Measurements from ENCODE around the gene IRS1.
"Not testable (repeated sequence)": the region's sequence is repeated elsewhere in the genome, so short reads cannot be mapped to it uniquely, and the experiment has no call there.

Gene IRS1

DNA sequence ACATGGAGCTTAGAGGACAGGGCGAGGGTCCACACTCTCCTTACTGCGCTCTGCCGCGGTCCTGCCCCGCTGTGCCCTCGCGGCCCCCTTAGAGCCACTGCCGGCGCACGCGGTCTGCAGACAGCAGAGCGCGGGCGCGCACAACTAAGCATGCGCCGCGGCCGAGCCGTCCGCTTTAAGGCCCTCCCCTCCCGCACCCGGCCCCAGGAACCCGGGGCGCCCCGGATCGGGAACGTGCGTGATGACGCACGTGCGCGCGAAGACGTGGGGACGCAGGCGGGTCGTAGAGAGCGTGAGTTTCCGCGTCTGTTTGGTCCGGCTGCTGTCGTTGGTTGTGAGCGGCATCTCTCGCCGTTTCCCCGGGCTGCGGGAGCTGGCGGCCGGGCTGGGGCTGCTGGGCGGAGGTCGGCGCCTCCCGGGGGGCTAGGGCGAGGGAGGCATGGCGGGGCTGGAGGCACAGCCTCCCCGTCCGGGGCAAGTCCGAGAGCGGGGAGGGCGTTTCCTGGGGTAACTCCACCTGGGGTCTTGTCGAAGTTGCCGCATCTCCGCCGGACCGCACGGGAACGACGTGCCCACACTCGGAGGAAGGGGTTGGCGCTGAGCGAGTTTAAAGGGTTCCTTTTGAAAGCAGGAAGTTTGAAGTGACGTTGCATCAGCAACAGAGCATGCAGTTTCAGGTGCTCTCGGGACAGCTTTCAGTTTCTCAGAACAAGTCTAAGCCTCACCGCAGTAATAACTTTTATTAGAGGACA lies 36.4 kb upstream of the IRS1 start, which contains the start of gene RHBDD1:
Gene RHBDD1 (plus strand): TSS at position 259 of the 752 bp plus-strand sequence. CDS start 28,640 bp downstream, outside the sequence.
- no peaks in the 10 kb centered on the region for H3K27me3 Mint-ChIP-seq (ENCODE audit: low read depth)
- peaks cover 56% of the 10 kb centered on the region for H3K4me1 Mint-ChIP-seq (ENCODE audit: low read depth)
- H3K27ac Mint-ChIP-seq: peak within 1 kb of the TSS; percentile 99
- H3K4me3 Mint-ChIP-seq: peak within 1 kb of the TSS; percentile 94
- H3K36me3 Mint-ChIP-seq (ENCODE audit: low read depth): peaks cover 32% of the 10 kb centered on the region
- DNase-seq (ENCODE audit: low spot score): peak; percentile 94
- H3K9me3 Mint-ChIP-seq: no peaks in the 10 kb centered on the region

DNA sequence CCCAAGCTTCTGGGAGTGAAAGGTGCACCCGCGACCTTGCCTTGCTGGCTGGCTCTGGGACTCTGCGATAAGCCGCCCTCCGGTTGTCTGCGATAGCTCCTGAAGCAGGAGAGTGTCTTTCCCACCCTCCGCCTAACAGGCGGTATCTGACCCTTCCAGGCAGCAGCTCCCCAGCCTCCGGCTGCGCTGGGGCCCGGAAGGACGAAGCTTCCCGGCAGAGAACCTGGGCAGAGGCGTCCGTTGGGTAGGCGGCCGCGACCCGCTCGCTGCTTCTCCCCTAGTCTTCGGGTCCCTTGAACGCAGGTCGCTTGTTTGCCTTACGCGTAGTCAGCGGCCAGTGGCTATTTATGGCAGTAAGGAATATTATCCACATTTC lies 35.8 kb upstream of the IRS1 start:
- Mint-ChIP-seq H3K36me3 (ENCODE audit: low read depth) (peaks cover 34% of the 10 kb centered on the region), H3K27me3 (ENCODE audit: low read depth) (no peaks in the 10 kb centered on the region), H3K4me3 (peak overlapping the region; percentile 94), H3K4me1 (ENCODE audit: low read depth) (peaks cover 54% of the 10 kb centered on the region), H3K9me3 (no peaks in the 10 kb centered on the region), H3K27ac (peak overlapping the region; percentile 99)
- no peak for DNase-seq (ENCODE audit: low spot score)

DNA sequence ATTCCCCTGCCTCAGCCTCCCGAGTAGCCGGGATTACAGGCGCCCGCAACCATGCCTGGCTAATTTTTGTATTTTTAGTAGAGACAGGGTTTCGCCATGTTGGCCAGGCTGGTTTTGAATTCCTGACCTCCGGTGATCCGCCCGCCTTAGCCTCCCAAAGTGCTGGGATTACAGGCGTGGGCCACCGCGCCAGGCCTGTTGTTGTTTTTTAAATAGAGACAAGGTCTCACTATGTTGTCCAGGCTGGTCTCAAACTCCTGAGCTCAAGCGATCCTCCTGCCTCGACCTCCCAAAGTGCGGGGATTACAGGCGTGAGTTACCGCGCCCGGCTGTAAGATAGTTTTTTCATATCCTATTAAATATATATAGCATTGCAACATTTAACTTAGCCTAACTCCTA lies 35.3 kb upstream of the IRS1 start:
- not testable (repeated sequence) for DNase-seq (ENCODE audit: low spot score); H3K9me3 Mint-ChIP-seq; H3K27me3 Mint-ChIP-seq (ENCODE audit: low read depth)
- peak overlapping the region; percentile 94 for H3K4me3 Mint-ChIP-seq
- peak overlapping the region; percentile 99 for H3K27ac Mint-ChIP-seq
- H3K36me3 Mint-ChIP-seq (ENCODE audit: low read depth): peaks cover 29% of the 10 kb centered on the region
- H3K4me1 Mint-ChIP-seq (ENCODE audit: low read depth): peaks cover 49% of the 10 kb centered on the region

DNA sequence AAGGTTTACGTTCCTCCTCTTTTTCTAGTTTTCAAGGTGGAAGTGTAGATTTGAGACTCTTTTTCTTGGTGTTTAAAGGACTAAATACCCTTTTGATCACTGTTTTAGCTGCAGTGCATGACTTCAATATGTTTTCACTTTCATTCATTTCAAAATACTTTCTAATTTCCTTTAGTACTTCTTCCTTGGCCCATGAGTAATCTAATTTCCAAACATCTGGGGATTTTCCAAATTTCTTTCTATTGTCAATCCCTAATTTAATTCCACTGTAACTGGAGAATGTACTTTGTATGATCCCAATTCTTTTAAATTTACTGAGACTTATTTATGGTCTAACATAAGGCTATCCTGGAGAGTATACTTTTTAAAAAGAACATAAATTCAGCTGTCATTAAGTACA lies 32.4 kb upstream of the IRS1 start:
- Mint-ChIP-seq H3K4me3 (no peak overlapping the region), H3K27ac (no peak overlapping the region), H3K27me3 (ENCODE audit: low read depth) (no peaks in the 10 kb centered on the region), H3K4me1 (ENCODE audit: low read depth) (peaks cover 24% of the 10 kb centered on the region), H3K9me3 (no peaks in the 10 kb centered on the region), H3K36me3 (ENCODE audit: low read depth) (peaks cover 19% of the 10 kb centered on the region)
- DNase-seq (ENCODE audit: low spot score): no peak

DNA sequence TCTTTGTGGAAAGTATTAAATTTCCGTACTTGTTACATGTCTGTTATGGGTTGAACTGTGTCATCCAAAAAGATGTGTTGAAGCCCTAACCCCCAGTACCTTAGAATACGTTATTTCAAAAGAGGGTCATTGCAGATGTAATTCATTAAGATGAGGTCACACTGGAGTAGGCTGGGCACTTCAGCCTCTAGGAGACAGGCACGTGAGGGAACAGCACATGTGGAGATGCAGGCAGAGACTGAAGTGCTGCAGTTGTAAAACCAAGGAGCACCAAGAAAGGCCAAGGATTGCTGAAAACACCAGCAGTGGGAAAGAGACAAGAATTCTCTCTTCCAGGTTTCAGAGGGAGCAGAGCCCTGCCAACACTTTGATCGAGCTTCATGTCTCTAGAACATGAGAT lies 31.6 kb upstream of the IRS1 start:
- Mint-ChIP-seq H3K4me1 (ENCODE audit: low read depth) (peaks cover 21% of the 10 kb centered on the region), H3K27me3 (ENCODE audit: low read depth) (no peaks in the 10 kb centered on the region), H3K4me3 (no peak overlapping the region)

DNA sequence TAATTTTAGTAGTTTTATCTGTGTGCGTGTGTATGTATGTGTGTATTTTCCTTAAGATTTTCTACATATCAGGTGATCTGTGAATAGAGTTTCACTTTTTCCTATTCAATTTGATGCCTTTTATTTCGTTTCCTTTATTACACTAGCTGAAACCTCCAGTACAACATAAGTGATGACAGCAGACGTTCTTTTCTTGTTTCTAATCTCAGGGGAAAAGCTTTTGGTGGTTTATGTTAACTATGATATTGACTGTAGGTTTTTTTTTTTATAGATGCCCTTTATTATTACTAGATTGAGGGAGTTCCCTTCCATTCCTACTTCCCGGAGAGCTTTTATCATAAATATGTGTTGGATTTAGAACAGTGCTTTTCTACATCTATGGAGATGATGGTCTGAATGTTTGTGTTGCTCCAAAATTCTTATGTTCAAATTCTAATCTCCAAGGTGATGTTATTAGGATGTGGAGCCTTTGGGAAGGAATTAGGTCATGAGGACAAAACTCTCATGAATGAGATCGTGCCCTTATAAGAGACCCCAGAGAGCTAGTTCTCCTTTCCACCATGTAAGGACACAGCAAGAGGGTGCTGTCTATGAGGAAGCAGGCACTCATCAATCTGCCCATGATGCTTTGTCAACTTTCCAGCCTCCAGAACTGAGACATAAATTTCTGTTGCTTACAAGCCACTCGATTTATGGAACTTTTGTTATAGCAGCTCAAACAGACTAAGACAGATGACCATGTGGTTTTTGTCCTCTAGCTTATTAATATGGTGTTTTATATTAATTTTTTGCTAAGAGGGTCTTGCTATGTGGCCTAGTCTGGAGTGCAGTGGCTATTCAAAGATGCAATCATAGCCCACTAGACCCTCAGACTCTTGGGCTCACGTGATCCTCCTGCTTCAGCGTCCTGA lies 30.4 kb upstream of the IRS1 start:
- Mint-ChIP-seq H3K36me3 (ENCODE audit: low read depth) (peaks cover 19% of the 10 kb centered on the region), H3K4me1 (ENCODE audit: low read depth) (peaks cover 18% of the 10 kb centered on the region), H3K4me3 (no peak overlapping the region), H3K27me3 (ENCODE audit: low read depth) (no peaks in the 10 kb centered on the region), H3K27ac (no peak overlapping the region), H3K9me3 (no peaks in the 10 kb centered on the region)
- no peak for DNase-seq (ENCODE audit: low spot score)

More for the DNA sequence above, 31.6 kb upstream of the IRS1 start:
- Mint-ChIP-seq H3K9me3 (no peaks in the 10 kb centered on the region), H3K27ac (no peak overlapping the region), H3K36me3 (ENCODE audit: low read depth) (peaks cover 19% of the 10 kb centered on the region)
- no peak for DNase-seq (ENCODE audit: low spot score)

DNA sequence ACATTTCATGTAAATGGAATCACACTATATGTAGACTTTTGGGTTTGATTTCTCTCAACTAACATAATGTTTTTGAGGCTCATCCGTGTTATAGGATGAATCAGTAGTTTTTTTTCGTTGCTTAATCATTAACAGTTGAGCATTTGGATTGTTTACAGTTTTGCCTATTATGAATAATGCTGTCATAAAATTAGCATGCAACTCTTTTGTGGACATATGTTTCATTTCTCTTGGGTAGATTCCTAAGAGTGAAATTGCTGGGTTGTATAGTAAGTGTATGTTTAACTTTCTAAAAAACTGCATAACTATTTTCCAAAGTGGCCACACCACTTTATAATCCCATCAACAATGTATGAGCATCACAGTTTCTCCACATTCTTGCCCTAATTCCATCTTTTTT lies 28.6 kb upstream of the IRS1 start:
- Mint-ChIP-seq H3K27me3 (ENCODE audit: low read depth) (no peaks in the 10 kb centered on the region), H3K4me1 (ENCODE audit: low read depth) (peaks cover 7% of the 10 kb centered on the region), H3K9me3 (no peaks in the 10 kb centered on the region), H3K36me3 (ENCODE audit: low read depth) (peaks cover 13% of the 10 kb centered on the region), H3K4me3 (no peak overlapping the region), H3K27ac (no peak overlapping the region)
- no peak for DNase-seq (ENCODE audit: low spot score)

- Mint-ChIP-seq H3K36me3 (ENCODE audit: low read depth) (no peaks in the 10 kb centered on the region), H3K4me1 (ENCODE audit: low read depth) (no peaks in the 10 kb centered on the region), H3K9me3 (no peaks in the 10 kb centered on the region), H3K27me3 (ENCODE audit: low read depth) (no peaks in the 10 kb centered on the region), H3K27ac (no peak overlapping the region), H3K4me3 (no peak overlapping the region)
- DNase-seq (ENCODE audit: low spot score): no peak
Measured at GRCh38 chr2:226825056-226825455, 25.4 kb upstream of the IRS1 start.

- DNase-seq (ENCODE audit: low spot score): no peak
- no peak overlapping the region for H3K27ac Mint-ChIP-seq
- no peaks in the 10 kb centered on the region for H3K4me1 Mint-ChIP-seq (ENCODE audit: low read depth)
- H3K36me3 Mint-ChIP-seq (ENCODE audit: low read depth): no peaks in the 10 kb centered on the region
- H3K4me3 Mint-ChIP-seq: no peak overlapping the region
- H3K9me3 Mint-ChIP-seq: no peaks in the 10 kb centered on the region
- peaks cover 14% of the 10 kb centered on the region for H3K27me3 Mint-ChIP-seq (ENCODE audit: low read depth)
Measured at GRCh38 chr2:226818930-226819329, 19.3 kb upstream of the IRS1 start.

DNA sequence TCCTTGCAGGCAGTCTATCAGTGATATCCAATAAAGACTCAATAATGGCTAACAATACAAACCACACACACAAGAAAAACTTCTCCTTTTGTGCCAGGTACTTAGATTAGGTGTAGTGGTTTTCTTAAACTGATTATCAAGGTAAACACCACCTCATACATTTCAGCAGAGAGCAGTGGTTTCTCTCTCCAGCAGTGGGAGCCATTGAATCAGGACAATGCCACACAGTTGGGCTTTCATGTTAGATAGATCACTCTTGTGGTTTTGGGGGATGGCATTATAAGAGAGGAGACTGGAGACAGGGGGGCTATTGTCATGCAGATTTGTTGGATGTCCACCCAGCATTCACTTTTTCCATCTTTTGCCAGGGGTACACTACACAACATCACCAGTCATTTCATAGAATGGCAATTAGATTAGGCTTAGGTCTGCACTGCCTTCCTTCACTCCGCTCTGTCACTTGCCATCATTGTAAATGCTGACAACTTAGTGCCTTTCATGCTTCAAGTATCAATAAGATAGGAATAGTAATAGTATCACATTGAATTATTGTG lies 13.6 kb upstream of the IRS1 start:
- no peak for DNase-seq (ENCODE audit: low spot score)
- peaks cover 16% of the 10 kb centered on the region for H3K27me3 Mint-ChIP-seq (ENCODE audit: low read depth)
- H3K4me1 Mint-ChIP-seq (ENCODE audit: low read depth): no peaks in the 10 kb centered on the region
- no peaks in the 10 kb centered on the region for H3K36me3 Mint-ChIP-seq (ENCODE audit: low read depth)
- H3K4me3 Mint-ChIP-seq: no peak overlapping the region
- no peak overlapping the region for H3K27ac Mint-ChIP-seq
- H3K9me3 Mint-ChIP-seq: no peaks in the 10 kb centered on the region

DNA sequence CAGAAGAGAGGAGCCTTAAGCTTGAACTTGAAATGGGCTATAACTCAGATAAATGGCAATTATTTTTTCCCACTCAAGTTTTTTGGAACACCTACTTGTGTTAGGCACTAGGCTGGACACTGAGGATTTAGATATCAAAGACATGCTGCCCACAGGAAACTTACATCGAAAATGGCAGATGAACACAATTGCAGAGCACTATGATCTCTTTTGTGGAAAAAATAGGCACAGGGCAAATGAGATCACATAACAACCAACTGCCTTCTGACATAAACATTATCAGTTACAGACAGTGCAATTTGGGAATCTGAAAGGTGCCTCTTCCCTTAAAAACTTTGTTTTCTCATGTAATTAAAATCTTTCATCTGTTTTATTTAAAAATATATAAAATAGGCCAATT lies 3.8 kb upstream of the IRS1 start:
- no peaks in the 10 kb centered on the region for H3K36me3 Mint-ChIP-seq (ENCODE audit: low read depth)
- H3K27me3 Mint-ChIP-seq (ENCODE audit: low read depth): peaks cover 28% of the 10 kb centered on the region
- no peak overlapping the region for H3K27ac Mint-ChIP-seq
- no peaks in the 10 kb centered on the region for H3K9me3 Mint-ChIP-seq
- H3K4me1 Mint-ChIP-seq (ENCODE audit: low read depth): peaks cover 17% of the 10 kb centered on the region
- DNase-seq (ENCODE audit: low spot score): no peak
- H3K4me3 Mint-ChIP-seq: no peak overlapping the region

- H3K27ac Mint-ChIP-seq: no peak overlapping the region
- H3K4me1 Mint-ChIP-seq (ENCODE audit: low read depth): peaks cover 19% of the 10 kb centered on the region
- no peaks in the 10 kb centered on the region for H3K9me3 Mint-ChIP-seq
- no peaks in the 10 kb centered on the region for H3K36me3 Mint-ChIP-seq (ENCODE audit: low read depth)
- DNase-seq (ENCODE audit: low spot score): no peak
- H3K4me3 Mint-ChIP-seq: no peak overlapping the region
- H3K27me3 Mint-ChIP-seq (ENCODE audit: low read depth): peaks cover 24% of the 10 kb centered on the region
Measured at GRCh38 chr2:226802573-226802972, 3.0 kb upstream of the IRS1 start.

- Mint-ChIP-seq H3K27me3 (ENCODE audit: low read depth) (peaks cover 16% of the 10 kb centered on the region), H3K27ac (peak overlapping the region; percentile 45), H3K9me3 (no peaks in the 10 kb centered on the region), H3K4me1 (ENCODE audit: low read depth) (peaks cover 19% of the 10 kb centered on the region), H3K4me3 (peak overlapping the region; percentile 71), H3K36me3 (ENCODE audit: low read depth) (no peaks in the 10 kb centered on the region)
- DNase-seq (ENCODE audit: low spot score): peak; percentile 80
Measured at GRCh38 chr2:226800941-226801784, 1.5 kb upstream of the IRS1 start.

All from T-helper 2 cell treated with Interferon-gamma antibody and Interleukin-4, amounts not matched to agents 5 μg/mL and 100 μg/mL, for 36 hours (primary cell).